ENCODE results near the gene EFEMP1.

EFEMP1 gene

DNA sequence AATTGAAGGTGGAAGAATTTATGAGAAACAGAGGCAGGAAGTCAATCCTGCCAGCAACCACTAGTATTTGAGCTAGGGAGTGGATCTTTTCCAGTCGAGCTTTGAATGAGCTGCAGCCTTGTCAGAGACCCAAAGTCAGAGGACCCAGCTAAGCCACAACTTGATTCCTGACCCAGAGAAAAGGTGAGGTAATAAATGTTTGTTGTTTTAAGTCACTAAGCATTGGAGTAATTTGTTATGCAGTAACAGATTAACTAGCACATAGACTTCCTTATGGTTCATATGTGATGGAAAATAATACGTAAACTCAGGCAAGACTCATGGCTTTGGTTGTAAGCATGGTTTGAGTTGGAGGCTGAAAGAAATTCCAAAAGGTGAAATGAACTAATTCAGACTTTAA lies 21.6 kb downstream of the EFEMP1 start:
- no peak for ATAC-seq (ENCODE audit: insufficient read depth, low read depth)
- no peaks in the 10 kb centered on the region for H3K27me3 ChIP-seq (ENCODE audit: insufficient read depth, low read length, poor library complexity)
- no peak overlapping the region for H3K4me3 ChIP-seq (ENCODE audit: low read depth in 1 of 2, low read length in 2 of 2)
- no peaks in the 10 kb centered on the region for H3K4me1 ChIP-seq (ENCODE audit: insufficient read depth, low read length)
- no peak overlapping the region for H3K27ac ChIP-seq (ENCODE audit: low read length)
- H4K20me1 ChIP-seq (ENCODE audit: insufficient read depth, low read length), result no peaks in the 10 kb centered on the region
- H3K36me3 ChIP-seq (ENCODE audit: insufficient read depth, low read length), result no peaks in the 10 kb centered on the region
- H3K9me3 ChIP-seq (ENCODE audit: insufficient read depth, low read length, severe bottlenecking), result no peaks in the 10 kb centered on the region
- DNase-seq, result no peak
- H2AFZ ChIP-seq (ENCODE audit: low read depth, low read length), result no peak overlapping the region
- H3K9ac ChIP-seq (ENCODE audit: low read depth, low read length), result no peak overlapping the region
- H3K79me2 ChIP-seq (ENCODE audit: insufficient read depth, low read length), result no peaks in the 10 kb centered on the region
- H3K4me2 ChIP-seq (ENCODE audit: insufficient read depth, low read length), result no peak overlapping the region
- TF ChIP-seq CTCF (IDR thresholded peaks at IDR 0.05; ENCODE audit: borderline replicate concordance, extremely low read depth, low read length, poor library complexity, severe bottlenecking), result no peak

DNA sequence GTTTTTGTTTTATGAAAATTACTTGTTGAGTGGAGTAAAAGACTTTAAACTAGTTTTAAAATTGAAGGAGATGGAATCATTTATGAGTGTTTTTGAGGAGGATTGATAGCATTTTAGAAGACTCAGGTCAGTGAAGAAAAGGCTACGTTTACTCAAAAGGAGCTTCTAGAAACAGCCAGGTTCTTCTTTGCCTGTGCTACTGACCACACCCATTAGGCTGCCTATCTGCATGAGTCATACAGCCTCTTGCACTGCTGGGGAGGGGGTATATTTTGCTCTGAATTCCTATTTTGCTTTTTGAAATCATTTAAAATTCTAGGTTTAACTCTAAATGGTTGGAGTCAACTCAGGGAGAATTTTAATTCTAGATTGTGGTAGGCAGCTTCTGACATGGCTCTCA lies 22.3 kb downstream of the EFEMP1 start:
- Histone ChIP-seq H3K27ac (ENCODE audit: low read length) (no peak overlapping the region), H3K4me1 (ENCODE audit: insufficient read depth, low read length) (no peaks in the 10 kb centered on the region), H3K36me3 (ENCODE audit: insufficient read depth, low read length) (no peaks in the 10 kb centered on the region), H3K9me3 (ENCODE audit: insufficient read depth, low read length, severe bottlenecking) (no peaks in the 10 kb centered on the region), H2AFZ (ENCODE audit: low read depth, low read length) (no peak overlapping the region), H3K4me3 (ENCODE audit: low read depth in 1 of 2, low read length in 2 of 2) (no peak overlapping the region), H3K4me2 (ENCODE audit: insufficient read depth, low read length) (no peak overlapping the region), H3K27me3 (ENCODE audit: insufficient read depth, low read length, poor library complexity) (no peaks in the 10 kb centered on the region), H3K79me2 (ENCODE audit: insufficient read depth, low read length) (no peaks in the 10 kb centered on the region), H4K20me1 (ENCODE audit: insufficient read depth, low read length) (no peaks in the 10 kb centered on the region), H3K9ac (ENCODE audit: low read depth, low read length) (no peak overlapping the region)
- DNase-seq (no peak), ATAC-seq (ENCODE audit: insufficient read depth, low read depth) (no peak)
- no peak for TF ChIP-seq EZH2 (IDR thresholded peaks at IDR 0.05; ENCODE audit: borderline replicate concordance, low read depth, low read length, severe bottlenecking)
- no peak for TF ChIP-seq CTCF (IDR thresholded peaks at IDR 0.05; ENCODE audit: borderline replicate concordance, extremely low read depth, low read length, poor library complexity, severe bottlenecking)

- H4K20me1 ChIP-seq (ENCODE audit: insufficient read depth, low read length), result no peaks in the 10 kb centered on the region
- no peaks in the 10 kb centered on the region for H3K9me3 ChIP-seq (ENCODE audit: insufficient read depth, low read length, severe bottlenecking)
- DNase-seq, result no peak
- no peak for TF ChIP-seq CTCF (IDR thresholded peaks at IDR 0.05; ENCODE audit: borderline replicate concordance, extremely low read depth, low read length, poor library complexity, severe bottlenecking)
- no peak for TF ChIP-seq EZH2 (IDR thresholded peaks at IDR 0.05; ENCODE audit: borderline replicate concordance, low read depth, low read length, severe bottlenecking)
- ATAC-seq (ENCODE audit: insufficient read depth, low read depth), result no peak
- H2AFZ ChIP-seq (ENCODE audit: low read depth, low read length), result no peak overlapping the region
- no peaks in the 10 kb centered on the region for H3K79me2 ChIP-seq (ENCODE audit: insufficient read depth, low read length)
- H3K27me3 ChIP-seq (ENCODE audit: insufficient read depth, low read length, poor library complexity), result no peaks in the 10 kb centered on the region
- no peak overlapping the region for H3K27ac ChIP-seq (ENCODE audit: low read length)
- no peak overlapping the region for H3K4me3 ChIP-seq (ENCODE audit: low read depth in 1 of 2, low read length in 2 of 2)
- H3K4me2 ChIP-seq (ENCODE audit: insufficient read depth, low read length), result no peak overlapping the region
- no peaks in the 10 kb centered on the region for H3K4me1 ChIP-seq (ENCODE audit: insufficient read depth, low read length)
- no peak overlapping the region for H3K9ac ChIP-seq (ENCODE audit: low read depth, low read length)
- no peaks in the 10 kb centered on the region for H3K36me3 ChIP-seq (ENCODE audit: insufficient read depth, low read length)
Observed at GRCh38 chr2:55899881-55900280, 23.7 kb downstream of the EFEMP1 start.

GRCh38 chr2:55898386-55899040 lies 25.1 kb downstream of the EFEMP1 start:
- no peak overlapping the region for H3K4me2 ChIP-seq (ENCODE audit: insufficient read depth, low read length)
- H3K9ac ChIP-seq (ENCODE audit: low read depth, low read length), result no peak overlapping the region
- no peaks in the 10 kb centered on the region for H3K36me3 ChIP-seq (ENCODE audit: insufficient read depth, low read length)
- no peaks in the 10 kb centered on the region for H3K79me2 ChIP-seq (ENCODE audit: insufficient read depth, low read length)
- DNase-seq (no peak), ATAC-seq (ENCODE audit: insufficient read depth, low read depth) (no peak)
- no peaks in the 10 kb centered on the region for H4K20me1 ChIP-seq (ENCODE audit: insufficient read depth, low read length)
- H3K27me3 ChIP-seq (ENCODE audit: insufficient read depth, low read length, poor library complexity), result no peaks in the 10 kb centered on the region
- H3K4me1 ChIP-seq (ENCODE audit: insufficient read depth, low read length), result no peaks in the 10 kb centered on the region
- TF ChIP-seq CTCF (IDR thresholded peaks at IDR 0.05; ENCODE audit: borderline replicate concordance, extremely low read depth, low read length, poor library complexity, severe bottlenecking) (no peak), EZH2 (IDR thresholded peaks at IDR 0.05; ENCODE audit: borderline replicate concordance, low read depth, low read length, severe bottlenecking) (no peak)
- H3K27ac ChIP-seq (ENCODE audit: low read length), result no peak overlapping the region
- no peak overlapping the region for H2AFZ ChIP-seq (ENCODE audit: low read depth, low read length)
- H3K4me3 ChIP-seq (ENCODE audit: low read depth in 1 of 2, low read length in 2 of 2), result no peak overlapping the region
- H3K9me3 ChIP-seq (ENCODE audit: insufficient read depth, low read length, severe bottlenecking), result no peaks in the 10 kb centered on the region

All from DND-41 (cell line).